Measurements from ENCODE around the gene RTN4RL1. TPM values are rescaled to one million over a fixed set of nuclear protein-coding genes. Genes with fewer than 3 reads are reported as not detected.

Gene RTN4RL1
- total RNA-seq = 0.05 TPM in 1 of 2 replicates, not detected in the other

DNA sequence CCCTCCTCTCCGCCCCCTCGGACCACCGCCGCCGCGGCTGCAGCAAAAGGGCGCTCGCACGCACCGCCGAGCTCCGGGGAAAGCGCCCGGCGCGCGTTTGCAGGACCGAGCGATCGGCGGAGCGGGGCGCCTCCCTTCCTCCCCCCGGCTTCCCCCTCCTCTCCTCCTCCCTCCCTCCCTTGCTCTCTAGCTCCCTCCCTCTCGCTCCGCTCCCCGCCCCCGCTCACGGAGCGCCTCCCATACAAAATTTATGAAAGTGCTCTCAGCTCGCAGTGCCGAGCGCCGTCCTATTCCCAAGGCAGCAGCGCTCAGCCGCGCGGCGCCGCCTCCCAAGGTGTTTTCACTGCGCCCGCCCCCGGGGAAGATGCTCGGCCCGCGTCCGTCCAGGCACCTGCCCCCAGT lies at the start of gene RTN4RL1:
RTN4RL1 (minus strand) TSS at position 115 of the 402 bp plus-strand sequence. CDS start 469 bp downstream, outside the sequence.

DNA sequence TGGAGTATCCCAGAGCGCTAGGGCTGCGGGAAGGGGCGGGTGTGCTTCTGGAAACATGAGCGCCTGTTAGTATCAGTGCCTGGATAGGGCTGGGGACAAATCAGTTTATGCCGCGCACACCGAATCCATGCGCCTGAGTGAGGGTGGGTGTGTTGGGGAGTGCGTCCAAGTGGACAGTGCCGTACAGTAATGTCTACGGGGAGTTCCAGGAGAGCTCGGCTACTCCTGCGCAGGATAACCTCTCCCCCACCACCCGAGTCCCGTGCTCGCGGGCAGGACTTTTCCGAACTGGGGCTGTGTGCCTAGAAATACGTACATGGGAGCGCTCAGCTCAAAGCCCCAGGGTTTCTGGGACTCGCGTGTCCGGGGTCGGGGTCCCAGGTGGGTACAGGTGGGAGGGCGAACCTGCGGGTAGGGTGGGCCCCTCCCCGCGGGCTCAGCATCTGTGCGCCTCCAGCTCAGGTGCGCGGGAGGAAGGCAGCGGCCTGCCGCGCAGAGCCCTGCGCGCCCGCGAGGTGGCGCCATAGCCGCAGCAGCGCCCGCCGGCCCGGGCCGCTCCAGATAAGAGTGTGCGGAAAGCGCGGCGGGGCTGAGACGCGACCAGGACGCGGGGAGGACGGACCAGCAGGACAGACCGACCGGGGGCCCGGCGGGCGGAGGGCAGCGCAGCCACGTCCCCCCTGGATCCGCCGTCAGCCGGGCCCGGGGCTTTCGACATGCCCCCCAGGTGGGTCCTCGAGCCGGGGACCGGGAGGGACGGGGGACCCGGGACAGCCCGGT lies 29.6 kb upstream of the RTN4RL1 start, which contains the start of gene HIC1:
HIC1 (plus strand) TSS at position 592 of the 780 bp plus-strand sequence. CDS start 1,588 bp downstream, outside the sequence.

GRCh38 chr17:2041561-2042389 lies 16.6 kb upstream of the RTN4RL1 start, which contains the start of gene OVCA2:
OVCA2 (plus strand) TSS chr17:2042022; CDS start chr17:2042048, 26 bp downstream.

GRCh38 chr17:2029911-2030778 lies 5.0 kb upstream of the RTN4RL1 start, which contains the start of gene DPH1:
DPH1 (plus strand) TSS chr17:2030153; CDS start chr17:2030170, 17 bp downstream.

Other genes starting within 250 kb of the RTN4RL1 start
- gene SMYD4, start 195.4 kb downstream of the RTN4RL1 start, total RNA-seq = 10.1 and 10.4 TPM in 2 replicates
- gene RPA1, start 195.3 kb downstream of the RTN4RL1 start, total RNA-seq = 19.6 and 33.5 TPM in 2 replicates
- gene DPH1, start 4.8 kb upstream of the RTN4RL1 start, total RNA-seq = 20.2 and 28.5 TPM in 2 replicates
- gene OVCA2, start 16.7 kb upstream of the RTN4RL1 start, total RNA-seq = 22.7 and 33.9 TPM in 2 replicates
- 42.5 and 67.7 TPM in 2 replicates for gene HIC1, start 29.8 kb upstream of the RTN4RL1 start, total RNA-seq

Data from smooth muscle cell of the umbilical artery (primary cell).